ENCODE results near the gene SF3B3. TPM values are rescaled to one million over a fixed set of nuclear protein-coding genes. Genes with fewer than 3 reads are reported as not detected.
A peak's percentile ranks its signal among the peaks of the same experiment; 100 is the strongest.

The SF3B3 gene
- total RNA-seq, result 65.9 and 168 TPM in 2 replicates

DNA sequence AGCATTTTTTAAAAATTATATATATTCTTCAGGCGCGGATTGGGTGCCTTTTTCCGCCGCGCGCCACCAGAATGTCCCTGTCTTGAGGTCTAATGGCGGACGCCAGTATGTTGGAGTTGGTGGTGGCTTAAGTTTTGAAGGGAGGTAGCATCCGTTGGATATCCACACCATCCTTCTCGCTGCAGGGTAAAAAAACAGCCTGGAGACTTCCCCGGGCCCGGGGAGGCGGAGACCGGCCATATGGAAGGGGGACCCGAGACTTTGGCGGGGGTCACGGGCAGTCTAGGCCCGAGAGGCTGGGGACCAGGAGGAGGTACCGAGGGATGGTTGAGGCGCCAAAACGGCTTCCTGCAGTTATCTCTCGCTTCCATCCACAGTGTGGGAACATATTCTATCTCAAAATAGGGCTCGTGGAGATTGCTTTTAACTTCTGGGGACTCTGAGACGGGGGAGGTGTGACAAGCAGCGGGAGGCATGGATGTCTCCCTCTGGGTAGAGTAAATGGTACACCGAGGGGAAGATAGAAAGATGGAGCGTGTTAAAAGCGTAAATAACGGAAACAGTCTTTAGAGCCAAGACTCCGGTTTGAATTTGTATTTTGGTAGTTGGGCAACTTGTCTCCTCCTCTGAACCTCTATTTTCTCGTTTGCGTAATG is at the start of gene SF3B3:
Gene SF3B3, plus strand, starts transcription at position 74 of the 656 bp plus-strand sequence. CDS start 2,841 bp downstream, outside the sequence.
- TF ChIP-seq, protein P1, sequence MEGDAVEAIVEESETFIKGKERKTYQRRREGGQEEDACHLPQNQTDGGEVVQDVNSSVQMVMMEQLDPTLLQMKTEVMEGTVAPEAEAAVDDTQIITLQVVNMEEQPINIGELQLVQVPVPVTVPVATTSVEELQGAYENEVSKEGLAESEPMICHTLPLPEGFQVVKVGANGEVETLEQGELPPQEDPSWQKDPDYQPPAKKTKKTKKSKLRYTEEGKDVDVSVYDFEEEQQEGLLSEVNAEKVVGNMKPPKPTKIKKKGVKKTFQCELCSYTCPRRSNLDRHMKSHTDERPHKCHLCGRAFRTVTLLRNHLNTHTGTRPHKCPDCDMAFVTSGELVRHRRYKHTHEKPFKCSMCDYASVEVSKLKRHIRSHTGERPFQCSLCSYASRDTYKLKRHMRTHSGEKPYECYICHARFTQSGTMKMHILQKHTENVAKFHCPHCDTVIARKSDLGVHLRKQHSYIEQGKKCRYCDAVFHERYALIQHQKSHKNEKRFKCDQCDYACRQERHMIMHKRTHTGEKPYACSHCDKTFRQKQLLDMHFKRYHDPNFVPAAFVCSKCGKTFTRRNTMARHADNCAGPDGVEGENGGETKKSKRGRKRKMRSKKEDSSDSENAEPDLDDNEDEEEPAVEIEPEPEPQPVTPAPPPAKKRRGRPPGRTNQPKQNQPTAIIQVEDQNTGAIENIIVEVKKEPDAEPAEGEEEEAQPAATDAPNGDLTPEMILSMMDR (conservative IDR thresholded peaks at IDR 0.05; ENCODE audit: low read depth, low read length), result no peak
- H3K4me3 ChIP-seq (ENCODE audit: low read depth, low read length), result peak within 1 kb of the TSS; percentile 79
- DNase-seq (ENCODE audit: low read depth), result no peak

DNA sequence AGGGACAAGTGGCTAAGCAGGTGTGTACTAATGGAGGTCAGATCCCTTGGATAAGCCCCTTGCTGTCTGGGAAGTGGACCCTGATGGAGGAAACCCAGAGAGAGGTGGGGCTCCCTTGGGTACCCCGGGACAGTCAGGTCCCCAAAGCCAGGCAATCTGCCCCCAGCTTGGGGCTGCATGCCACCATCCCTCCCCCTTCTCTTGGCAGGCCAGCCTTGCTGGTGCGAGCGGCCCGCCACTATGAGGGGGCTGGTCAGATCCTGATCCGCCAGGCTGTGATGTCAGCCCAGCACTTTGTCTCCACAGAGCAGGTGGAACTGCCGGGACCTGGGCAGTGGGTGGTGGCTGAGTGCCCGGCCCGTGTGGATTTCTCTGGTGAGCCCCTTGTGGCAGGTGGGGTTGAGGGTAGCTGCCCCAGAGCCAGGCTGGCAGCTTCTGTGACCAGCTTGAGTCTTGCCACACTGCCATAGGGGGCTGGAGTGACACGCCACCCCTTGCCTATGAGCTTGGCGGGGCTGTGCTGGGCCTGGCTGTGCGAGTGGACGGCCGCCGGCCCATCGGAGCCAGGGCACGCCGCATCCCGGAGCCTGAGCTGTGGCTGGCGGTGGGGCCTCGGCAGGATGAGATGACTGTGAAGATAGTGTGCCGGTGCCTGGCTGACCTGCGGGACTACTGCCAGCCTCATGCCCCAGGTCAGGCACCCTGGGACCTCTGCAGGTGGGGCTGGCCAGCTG is 49.1 kb upstream of the SF3B3 start:
- TF ChIP-seq, protein P1 (conservative IDR thresholded peaks at IDR 0.05; ENCODE audit: low read depth, low read length), result no peak
- DNase-seq (ENCODE audit: low read depth), result no peak
- H3K4me3 ChIP-seq (ENCODE audit: low read depth, low read length), result no peak overlapping the region

DNA sequence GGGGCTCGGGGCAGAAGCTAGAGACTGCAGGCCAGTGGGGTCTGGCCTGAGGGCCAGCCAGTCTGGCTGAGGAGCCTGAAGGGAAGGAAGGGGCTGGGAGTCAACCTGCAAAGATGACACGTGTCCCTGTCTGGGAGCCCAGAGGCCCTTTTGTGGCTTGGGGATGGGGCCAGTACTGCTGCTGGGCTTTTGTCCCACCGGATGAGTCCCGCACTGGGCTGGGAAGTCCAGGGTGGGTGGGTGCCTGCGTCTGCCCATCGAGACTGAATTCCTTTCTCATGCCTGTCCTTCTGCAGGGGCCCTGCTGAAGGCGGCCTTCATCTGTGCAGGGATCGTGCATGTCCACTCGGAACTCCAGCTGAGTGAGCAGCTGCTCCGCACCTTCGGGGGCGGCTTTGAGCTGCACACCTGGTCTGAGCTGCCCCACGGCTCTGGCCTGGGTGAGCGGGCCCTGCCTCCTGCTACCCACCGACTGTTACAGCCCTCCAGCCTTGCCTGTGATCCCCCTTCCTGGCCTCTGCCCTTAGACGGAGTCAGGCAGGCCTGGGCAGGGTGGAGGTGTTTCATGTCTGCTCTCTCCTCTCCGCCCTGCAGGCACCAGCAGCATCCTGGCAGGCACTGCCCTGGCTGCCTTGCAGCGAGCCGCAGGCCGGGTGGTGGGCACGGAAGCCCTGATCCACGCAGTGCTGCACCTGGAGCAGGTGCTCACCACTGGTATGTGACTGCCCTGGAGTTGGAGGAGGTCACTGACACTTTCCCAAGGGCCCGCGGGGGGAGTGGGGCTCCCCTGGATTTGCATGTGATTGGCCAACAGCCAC is 48.4 kb upstream of the SF3B3 start:
- no peak for DNase-seq (ENCODE audit: low read depth)
- H3K4me3 ChIP-seq (ENCODE audit: low read depth, low read length), result no peak overlapping the region
- TF ChIP-seq, protein P1 (conservative IDR thresholded peaks at IDR 0.05; ENCODE audit: low read depth, low read length), result no peak

DNA sequence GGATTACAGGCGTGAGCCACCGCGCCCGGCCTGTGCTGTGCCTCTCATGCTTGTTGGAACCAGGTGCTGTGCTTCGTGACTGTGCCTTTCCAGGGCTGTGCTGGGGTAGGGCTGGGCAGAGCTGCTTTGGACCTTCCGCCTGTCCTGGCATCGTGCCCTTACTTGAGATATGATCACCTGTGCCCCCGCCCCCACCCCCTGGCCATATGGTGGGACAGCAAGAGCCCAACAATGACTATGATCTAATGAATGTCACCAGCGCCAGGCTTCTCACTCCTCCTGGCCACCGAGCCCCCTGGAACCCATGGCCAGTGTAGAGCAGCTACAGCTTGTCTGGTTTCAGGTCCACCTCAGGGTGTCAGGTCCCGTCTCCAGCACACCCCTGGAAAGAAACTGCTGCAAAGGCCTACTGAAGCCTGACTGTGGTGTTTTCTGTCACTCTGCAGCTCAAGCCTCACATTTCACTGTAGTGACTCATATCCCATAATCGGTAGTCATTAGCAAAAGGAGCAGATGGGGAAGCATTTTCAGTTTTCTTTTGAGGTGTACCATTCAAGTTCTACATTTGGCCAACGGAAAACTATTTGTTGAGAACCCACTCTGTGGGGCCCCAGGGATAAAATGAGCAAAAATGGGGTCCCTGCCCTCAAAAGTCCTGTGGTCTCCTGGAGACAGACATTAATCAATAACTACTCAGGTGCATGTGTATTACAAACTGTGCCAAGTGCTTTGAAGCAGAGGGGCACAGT is 47.2 kb upstream of the SF3B3 start:
- DNase-seq (ENCODE audit: low read depth), result peak; percentile 57
- no peak overlapping the region for H3K4me3 ChIP-seq (ENCODE audit: low read depth, low read length)
- TF ChIP-seq, protein P1 (conservative IDR thresholded peaks at IDR 0.05; ENCODE audit: low read depth, low read length), result peak; percentile 5

DNA sequence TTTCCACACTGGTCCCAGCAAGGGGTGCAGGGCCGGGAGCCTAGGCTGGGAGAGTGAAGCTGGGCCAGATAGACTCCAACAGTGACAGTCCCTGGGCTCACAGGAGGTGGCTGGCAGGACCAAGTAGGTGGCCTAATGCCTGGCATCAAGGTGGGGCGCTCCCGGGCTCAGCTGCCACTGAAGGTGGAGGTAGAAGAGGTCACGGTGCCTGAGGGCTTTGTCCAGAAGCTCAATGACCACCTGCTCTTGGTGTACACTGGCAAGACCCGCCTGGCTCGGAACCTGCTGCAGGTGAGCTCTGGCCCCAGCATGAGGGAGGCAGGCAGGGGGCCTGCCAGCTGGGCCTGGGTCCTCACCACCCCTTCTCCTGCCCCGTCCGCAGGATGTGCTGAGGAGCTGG is 45.4 kb upstream of the SF3B3 start:
- no peak overlapping the region for H3K4me3 ChIP-seq (ENCODE audit: low read depth, low read length)
- TF ChIP-seq, protein P1 (conservative IDR thresholded peaks at IDR 0.05; ENCODE audit: low read depth, low read length), result no peak
- DNase-seq (ENCODE audit: low read depth), result no peak

DNA sequence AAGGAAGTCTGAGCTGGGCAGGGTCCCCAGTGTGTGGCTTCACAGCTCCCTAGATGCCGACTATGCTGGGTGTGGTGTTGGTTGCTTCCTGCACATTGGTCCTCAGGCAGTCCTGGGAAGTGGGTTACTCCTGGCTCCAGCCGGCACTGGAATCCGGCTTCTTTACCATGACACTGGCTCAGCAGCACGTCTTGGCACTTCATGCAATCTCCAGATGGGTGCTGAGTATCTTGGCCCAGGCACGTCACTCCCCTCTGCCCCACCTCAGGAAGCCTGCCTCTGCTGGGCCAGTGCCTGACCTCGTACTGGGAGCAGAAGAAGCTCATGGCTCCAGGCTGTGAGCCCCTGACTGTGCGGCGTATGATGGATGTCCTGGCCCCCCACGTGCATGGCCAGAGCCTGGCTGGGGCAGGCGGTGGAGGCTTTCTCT is 44.7 kb upstream of the SF3B3 start:
- no peak overlapping the region for H3K4me3 ChIP-seq (ENCODE audit: low read depth, low read length)
- DNase-seq (ENCODE audit: low read depth), result no peak
- TF ChIP-seq, protein P1 (conservative IDR thresholded peaks at IDR 0.05; ENCODE audit: low read depth, low read length), result no peak

Data from epithelial cell of proximal tubule (primary cell).